ENCODE results near the gene CAMSAP2. TPM values are rescaled to one million over a fixed set of nuclear protein-coding genes. Genes with fewer than 3 reads are reported as not detected.

Gene CAMSAP2
- total RNA-seq, 2 donors from 2014 or later, result 31.9 to 48.6 TPM

DNA sequence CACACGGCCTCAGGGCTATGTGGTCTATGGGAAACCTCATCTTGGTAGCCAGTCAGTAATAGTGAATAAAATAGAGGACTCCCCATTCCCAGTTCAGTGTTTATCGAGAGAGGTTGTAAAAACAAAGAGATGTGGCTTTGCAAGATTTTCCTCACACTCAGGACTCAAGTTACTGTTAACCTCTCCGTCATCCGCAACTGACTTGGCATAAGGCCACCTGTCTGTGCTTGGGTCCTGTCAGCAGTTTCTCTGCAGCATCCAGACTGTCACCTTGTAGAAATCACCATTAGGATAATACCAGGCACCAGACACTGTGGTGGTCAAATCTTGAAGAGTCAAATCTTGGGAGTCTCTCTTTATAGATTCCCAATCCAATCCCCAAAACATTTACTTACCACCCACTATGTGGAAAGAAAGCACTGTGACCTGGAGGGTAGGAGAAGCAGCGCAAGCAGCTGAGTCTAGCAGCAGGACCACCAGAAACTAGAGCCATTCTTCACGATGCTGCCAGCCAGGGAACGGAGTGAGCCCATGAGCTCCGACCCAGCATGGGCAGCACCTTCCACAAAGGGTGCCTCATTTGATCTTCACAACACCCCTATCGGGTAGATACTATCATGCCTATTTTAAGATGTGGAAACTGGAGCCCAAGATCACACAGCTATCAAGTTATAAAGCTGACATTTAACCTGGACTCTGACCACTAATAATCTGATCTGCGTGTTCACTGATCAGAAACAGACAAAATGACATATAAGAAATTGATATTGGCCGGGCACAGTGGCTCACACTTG is 128.5 kb downstream of the CAMSAP2 start:
- DNase-seq (ENCODE audit: low spot score), result no peak
- intact Hi-C loops (cut with DNase I), result no loop called here

DNA sequence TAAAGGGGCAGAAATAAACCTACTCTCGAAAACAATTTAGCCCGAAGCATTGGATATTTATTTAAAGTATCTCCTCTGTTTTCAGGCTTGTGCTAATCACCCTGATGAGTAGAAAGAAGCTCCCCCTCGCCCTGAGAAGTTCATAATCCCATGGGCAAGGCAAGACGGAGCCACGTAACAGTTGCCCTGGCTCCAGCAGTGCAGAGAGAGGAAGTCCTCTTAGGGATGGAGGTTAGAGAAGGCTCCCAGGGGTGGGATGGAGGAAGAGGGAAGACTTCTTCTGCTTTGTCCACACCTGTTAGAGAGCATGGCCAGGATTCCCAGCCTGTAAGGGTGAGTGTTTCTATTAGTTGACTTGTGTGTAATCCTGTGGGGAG is 130.7 kb downstream of the CAMSAP2 start:
- DNase-seq (ENCODE audit: low spot score), result no peak
- intact Hi-C loops (cut with DNase I), result no loop called here

DNA sequence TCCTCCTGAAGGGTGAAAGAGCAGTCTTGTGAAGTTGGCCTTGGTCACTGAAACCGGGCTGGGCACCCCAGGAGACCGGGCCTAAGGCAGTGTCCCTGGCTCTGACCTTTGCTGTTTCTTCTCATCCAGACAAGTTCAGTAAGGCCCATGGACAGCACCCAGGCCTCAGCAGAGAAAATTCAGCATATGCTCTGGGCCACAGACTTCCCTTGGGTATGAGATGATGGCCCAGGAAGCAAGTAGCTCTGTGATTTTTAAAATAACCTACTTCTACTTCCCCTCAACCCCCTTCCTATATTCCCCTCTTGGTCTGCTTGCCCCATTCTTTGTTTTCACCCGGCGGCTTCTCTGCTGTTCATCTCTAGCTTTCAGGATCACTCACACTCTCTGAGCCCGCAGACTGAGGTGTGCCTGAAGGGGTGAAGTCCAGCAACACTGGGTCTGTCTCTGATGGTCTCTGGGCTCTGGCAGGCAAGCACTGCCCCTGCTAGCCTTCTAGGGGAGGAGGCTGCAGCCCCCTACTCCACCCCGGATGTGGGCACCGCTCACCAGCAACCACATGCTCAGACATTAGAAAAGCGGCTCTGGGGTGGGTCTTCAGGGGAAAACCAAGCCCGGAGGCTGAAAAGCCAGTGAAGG is 131.2 kb downstream of the CAMSAP2 start:
- intact Hi-C loops (cut with DNase I), result no loop called here
- DNase-seq (ENCODE audit: low spot score), result no peak

DNA sequence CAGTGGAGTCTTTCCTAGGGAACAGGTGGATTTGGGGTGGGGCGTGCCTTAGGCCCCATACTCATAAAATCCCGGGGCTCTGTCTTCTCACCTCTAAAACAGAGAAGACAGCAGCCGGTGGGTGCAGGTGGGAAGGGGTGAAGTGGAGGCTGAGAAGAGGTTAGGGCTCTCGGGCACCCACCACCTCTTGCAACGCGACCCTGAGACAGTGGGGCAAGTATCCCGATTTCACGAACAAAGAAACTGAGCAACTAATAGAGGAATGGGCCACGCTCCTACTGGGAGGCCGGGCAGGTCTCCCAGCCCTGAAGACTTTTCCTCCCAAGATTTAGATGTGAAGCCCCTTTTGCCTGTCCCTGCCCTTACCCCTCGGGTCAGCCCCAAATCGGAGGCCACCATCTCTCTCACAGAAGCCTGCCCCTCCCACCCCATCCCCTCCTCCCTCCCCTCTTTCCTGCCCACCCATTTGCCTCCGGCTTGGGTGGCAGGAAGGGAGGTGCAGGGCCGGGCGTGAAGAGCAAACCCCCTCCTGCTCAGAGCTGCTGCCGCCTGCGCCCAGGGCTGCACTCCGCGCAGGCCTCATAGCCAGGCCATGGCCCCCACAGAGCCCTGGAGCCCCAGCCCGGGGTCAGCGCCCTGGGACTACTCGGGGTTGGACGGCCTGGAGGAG is 133.9 kb downstream of the CAMSAP2 start, which contains the start of gene GPR25:
Gene GPR25 (plus strand): TSS at position 536 of the 670 bp plus-strand sequence. CDS start 57 bp downstream, at position 593.
- intact Hi-C loops (cut with DNase I), result no loop called here
- no peak for DNase-seq (ENCODE audit: low spot score)

DNA sequence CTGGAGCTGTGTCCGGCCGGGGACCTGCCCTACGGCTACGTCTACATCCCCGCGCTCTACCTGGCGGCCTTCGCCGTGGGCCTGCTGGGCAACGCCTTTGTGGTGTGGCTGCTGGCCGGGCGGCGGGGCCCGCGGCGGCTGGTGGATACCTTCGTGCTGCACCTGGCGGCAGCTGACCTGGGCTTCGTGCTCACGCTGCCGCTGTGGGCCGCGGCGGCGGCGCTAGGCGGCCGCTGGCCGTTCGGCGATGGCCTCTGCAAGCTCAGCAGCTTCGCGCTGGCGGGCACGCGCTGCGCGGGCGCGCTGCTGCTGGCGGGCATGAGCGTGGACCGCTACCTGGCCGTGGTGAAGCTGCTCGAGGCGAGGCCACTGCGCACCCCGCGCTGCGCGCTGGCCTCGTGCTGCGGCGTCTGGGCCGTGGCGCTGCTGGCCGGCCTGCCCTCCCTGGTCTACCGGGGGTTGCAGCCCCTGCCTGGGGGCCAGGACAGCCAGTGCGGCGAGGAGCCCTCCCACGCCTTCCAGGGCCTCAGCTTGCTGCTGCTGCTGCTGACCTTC is 134.5 kb downstream of the CAMSAP2 start:
- intact Hi-C loops (cut with DNase I), result no loop called here
- no peak for DNase-seq (ENCODE audit: low spot score)

DNA sequence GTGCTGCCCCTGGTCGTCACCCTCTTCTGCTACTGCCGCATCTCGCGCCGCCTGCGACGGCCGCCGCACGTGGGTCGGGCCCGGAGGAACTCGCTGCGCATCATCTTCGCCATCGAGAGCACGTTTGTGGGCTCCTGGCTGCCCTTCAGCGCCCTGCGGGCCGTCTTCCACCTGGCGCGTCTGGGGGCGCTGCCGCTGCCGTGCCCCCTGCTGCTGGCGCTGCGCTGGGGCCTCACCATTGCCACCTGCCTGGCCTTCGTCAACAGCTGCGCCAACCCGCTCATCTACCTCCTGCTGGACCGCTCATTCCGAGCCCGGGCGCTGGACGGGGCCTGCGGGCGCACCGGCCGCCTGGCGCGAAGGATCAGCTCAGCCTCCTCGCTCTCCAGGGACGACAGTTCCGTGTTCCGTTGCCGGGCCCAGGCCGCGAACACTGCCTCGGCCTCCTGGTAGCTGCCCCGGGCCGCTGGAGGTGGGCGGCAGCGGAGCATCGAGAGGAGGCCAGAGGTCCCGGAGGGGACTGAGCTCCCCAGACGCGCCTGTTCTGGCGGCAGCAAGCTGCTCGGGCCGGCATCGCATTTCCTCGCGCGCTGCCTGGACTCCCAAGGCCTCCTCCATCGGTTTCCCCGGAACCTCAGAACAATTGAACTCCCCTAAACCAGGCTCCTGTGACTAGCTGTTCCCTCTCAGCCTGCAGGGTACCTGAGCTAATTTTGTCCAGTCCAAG is 135.1 kb downstream of the CAMSAP2 start:
- no peak for DNase-seq (ENCODE audit: low spot score)
- intact Hi-C loops (cut with DNase I), result no loop called here

DNA sequence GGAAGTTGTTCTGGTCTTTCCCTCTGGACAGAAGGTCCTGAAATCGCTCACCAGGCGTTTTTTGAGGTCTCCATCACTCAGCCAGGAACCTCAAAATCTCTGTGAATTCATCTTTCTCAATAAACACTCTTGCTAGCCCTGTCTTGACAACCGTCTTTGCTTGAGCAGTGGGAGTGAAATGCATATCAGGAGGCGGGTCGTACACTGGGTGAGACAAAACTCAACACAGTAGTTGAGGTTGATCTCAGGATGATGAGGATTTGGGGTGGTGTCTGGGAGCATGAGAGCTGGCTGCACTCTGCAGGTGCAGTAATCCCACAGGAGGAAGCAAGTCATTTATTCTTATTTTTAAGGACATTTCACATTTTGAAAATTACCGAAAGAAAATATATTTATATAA is 136.0 kb downstream of the CAMSAP2 start:
- no peak for DNase-seq (ENCODE audit: low spot score)
- intact Hi-C loops (cut with DNase I), result no loop called here

DNA sequence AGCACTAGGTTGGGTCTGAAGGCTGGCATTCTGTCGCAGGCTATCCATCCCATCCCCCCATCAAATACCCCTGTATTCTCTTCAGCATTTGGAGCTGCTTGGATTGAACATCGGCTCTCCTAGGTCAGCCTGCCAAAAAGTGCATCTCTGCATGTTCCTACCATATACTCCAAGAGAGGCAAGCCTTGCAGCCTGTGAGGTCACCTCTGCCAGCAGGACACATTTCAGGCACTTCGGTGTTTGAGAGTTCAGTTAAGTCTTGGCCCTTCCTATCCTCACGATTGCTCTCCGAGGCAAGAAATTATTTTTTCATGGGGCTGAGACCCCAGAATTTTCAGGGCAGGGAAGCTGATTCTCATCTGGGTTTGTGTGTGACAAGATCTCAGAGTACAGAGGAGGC is 136.7 kb downstream of the CAMSAP2 start:
- DNase-seq (ENCODE audit: low spot score), result no peak

DNA sequence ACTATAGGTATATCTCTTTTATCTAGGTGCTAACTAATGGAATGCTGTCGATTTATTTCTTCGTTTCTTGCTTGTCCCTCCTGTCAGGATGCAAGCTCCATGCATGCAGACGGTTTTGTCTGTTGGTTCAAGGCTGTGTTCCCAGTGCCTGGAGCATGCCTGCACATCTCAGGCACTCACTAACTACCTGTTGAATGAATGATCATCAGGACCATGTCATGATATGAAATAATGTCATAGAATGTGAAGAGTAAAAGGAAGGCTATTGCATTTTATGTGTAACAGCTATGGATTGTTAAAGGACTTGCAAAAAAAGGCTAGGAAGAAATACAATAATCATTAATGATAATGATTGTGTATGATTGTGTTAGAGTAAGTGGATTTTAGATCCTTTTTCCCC is 138.3 kb downstream of the CAMSAP2 start:
- intact Hi-C loops (cut with DNase I), result no loop called here
- DNase-seq (ENCODE audit: low spot score), result no peak

More for the DNA sequence above, 136.7 kb downstream of the CAMSAP2 start:
- intact Hi-C loops (cut with DNase I), result no loop called here

DNA sequence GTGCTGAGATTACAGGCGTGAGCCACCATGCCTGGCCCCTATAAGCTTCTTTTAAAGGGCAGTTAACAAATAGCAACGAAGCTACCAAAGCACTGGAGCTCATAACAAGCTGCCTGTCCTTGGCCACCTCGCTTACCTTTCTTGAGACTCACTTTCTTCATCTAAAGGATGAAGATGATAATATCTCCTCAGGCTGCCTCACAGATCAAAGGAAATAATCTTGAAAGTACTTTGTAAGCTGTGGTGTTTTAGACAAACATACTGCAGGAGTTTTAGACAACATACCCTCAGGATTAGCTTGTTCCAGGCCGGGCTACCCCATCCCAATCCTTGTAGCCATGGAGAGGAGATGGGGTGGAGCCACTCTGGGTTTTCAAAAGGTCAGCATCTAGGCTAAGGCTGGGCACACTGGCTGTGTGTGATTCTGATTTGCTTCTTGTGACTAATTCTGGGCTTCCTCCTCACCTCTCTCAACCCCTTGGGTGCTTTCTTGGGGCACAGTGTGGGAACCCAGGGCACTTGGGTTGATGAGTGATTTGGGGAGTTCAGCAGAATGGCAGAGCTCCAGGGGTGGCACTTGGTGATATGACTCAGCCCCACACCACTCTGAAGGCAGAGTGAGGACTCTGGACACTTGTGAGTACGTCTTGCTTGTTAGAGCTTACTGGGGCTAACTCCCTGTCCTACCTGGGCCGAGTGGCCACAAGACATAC is 139.3 kb downstream of the CAMSAP2 start:
- DNase-seq (ENCODE audit: low spot score), result no peak
- intact Hi-C loops (cut with DNase I), result no loop called here

DNA sequence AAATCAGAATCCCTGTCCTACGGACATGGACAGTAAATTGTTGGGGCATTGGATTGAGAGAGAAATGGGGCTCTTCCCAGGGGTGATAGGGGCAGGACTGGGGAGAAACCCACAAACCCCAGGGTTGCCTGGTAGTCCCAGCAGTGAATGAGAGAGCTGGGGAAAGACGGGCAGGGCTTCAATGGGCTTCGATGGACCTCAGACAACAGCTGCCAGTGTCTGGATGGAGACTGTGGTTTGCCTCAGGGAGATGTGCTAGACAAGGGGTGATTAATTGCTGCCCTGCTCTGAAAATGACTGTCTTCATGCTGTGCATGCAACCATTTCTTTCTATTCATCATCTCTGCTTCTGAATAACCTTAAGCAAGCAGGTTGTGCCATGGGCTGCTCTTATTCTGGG is 141.5 kb downstream of the CAMSAP2 start:
- intact Hi-C loops (cut with DNase I), result no loop called here
- no peak for DNase-seq (ENCODE audit: low spot score)

DNA sequence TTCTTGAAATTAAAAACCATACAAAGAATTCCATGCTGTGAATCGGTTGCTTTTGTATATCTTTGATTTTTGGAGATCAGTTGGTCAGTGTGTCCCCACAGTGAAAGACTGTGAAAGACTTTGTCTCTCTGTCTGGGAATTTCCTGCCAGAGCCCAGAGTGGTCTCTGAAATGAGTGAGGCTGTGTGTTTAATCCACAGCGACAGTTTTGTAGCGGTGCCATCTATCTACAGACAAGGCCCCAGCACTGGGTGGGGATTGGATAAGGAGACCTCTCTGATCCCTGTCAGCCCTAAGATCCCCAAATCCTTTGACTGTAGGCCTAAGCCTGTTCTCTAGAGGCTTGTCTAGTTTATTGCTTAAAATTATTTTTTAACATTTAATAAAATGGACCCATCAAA is 144.4 kb downstream of the CAMSAP2 start:
- intact Hi-C loops (cut with DNase I), result no loop called here
- DNase-seq (ENCODE audit: low spot score), result no peak

DNA sequence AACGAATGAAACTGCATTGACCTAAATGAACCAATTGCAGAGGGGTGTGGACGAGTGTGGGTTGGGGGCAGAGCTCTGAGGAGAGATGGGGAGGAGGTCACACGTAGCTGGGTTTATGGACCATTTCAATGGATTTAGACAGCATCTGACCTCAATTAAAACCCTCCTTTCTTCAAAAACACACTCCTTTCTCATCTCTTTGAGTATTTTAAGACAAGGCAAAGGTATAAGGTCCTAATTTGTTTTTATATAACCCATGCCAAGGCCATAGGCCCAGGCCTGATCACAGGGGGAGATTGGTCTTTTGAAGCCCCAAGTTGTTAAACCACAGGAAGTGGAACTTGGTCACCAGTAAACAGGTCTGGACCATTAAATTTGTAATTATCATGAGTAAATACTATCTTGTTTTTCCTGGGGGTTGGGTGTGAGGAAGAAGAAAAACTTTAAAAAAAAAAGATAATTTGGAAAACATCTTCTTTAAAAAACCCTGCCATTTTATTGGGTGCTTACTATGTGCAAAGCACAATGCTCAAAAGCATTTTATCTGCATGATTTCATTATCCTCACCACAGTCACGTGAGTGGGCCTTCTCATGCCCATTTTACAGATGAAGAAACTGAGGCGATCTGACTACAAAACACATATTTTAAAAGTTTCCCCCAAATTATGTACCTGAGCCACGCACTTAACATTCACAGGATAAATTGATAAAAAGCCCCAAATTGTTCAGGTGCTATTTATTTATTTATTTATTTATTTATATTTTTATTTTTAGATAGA is 147.1 kb downstream of the CAMSAP2 start:
- intact Hi-C loops (cut with DNase I), result no loop called here
- DNase-seq (ENCODE audit: low spot score), result no peak

DNA sequence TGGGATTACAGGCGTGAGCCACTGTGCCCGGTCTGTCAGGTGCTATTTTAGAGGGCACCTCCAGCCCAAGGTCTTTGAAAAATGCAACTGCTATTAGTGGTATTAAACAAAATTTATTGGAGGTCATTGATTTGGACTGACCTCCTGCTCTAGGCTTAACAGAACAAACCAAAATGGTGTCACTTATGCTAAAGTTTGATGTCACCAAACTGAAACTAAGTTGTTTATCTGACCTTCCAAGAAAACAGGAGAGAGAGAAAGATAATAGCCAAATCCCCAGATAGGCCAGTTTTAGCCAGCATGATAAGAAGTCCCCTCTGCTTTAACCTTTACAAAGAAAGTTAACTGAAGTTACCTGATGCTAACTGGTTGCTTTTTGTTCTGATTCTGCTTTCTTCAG is 147.9 kb downstream of the CAMSAP2 start:
- DNase-seq (ENCODE audit: low spot score), result no peak
- intact Hi-C loops (cut with DNase I), result no loop called here

DNA sequence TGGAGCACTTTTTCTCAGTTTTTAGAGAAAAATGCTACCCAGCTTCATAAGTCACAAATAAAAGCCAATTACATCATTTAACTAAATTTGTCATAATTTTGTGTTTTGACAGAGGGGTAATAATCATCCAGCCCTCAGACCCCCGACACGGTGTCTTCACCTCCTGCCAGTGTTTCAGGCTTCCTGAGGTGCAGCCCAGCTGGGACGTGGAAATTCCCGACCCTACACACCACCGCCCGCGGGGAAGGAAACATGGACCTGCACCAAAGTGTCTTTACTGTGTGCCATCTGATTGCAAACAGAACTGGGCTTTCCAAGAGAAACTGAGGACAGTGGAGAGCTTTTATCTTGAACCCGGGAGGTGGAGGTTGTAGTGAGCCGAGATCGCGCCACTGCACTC is 148.3 kb downstream of the CAMSAP2 start:
- intact Hi-C loops (cut with DNase I), result no loop called here
- no peak for DNase-seq (ENCODE audit: low spot score)

DNA sequence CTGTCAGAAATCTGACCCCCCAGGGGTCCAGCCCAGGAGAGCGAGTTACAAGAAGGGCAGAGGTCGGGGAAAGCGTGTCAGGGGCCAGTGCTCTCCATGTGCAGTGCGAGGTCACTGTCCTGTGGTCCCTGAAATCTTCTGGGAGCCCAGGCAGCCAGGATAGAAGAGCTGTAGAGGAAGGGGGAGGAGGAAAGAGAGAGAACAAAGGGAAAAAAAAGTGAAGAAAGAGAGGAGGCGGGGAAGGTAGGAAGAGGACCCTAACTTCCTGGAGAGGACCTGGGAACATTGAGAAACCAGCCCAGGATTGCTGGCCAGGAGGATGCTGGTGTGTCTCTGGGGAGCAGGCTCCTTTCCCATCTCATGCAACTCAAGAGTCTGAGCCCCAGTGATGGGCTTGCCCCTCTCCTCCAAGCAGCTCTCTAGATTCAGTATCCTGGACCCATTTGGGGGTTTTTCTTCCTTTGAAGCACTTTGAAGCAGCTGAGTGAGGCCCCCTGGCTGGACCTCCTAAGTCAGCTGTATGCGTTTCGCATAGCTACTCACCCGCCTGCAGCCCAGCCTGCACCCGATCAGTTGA is 149.2 kb downstream of the CAMSAP2 start:
- DNase-seq (ENCODE audit: low spot score), result no peak
- intact Hi-C loops (cut with DNase I), result no loop called here

DNA sequence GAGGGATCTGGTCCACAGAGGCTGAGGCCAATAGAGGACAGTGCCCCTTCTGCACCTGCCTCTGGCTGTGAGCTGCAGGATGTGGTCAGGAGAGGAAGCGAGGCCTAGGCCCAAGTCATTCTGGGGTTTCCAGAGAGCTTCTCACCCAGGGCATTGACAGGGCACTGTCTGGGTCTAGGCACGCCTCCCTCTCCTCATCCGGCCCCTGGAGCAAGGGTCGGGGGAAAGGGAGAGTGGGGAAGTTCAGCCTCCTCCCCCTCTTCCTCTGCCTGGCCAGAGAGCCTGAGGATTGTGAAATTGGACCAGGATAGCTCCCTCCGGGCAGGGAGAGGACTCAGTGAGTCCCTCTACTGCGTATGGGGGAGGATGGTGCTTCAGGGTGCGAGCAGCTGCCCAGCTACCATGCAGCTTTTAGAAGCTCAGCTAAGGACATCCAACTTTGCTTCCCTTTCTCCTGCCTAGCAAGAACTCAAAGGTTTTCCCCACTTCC is 149.7 kb downstream of the CAMSAP2 start:
- DNase-seq (ENCODE audit: low spot score), result no peak
- intact Hi-C loops (cut with DNase I), result no loop called here

DNA sequence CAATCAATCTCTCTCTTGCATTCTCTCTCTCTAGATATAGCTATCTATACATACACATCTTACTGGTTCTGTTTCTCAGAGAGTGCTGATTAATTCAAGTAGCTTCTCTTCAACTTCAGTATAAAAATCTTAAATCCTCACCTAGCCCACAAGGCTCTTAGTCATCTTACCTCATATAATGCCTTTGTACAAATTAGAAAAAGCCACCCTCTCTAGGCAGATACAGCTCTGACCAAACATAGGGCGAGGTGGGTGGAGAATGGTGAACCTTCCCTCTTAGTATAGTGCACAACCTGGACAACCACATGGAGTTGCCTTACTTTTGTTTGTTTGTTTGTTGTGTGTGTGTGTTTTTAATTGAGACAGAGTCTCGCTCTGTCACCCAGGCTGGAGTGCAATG is 150.9 kb downstream of the CAMSAP2 start:
- no peak for DNase-seq (ENCODE audit: low spot score)
- intact Hi-C loops (cut with DNase I), result no loop called here

Measured in posterior vena cava (tissue), 2 donors.